Parathyroid adenoma (tissue), 2 donors: ENCODE results near the gene KRT3.
"Not testable (repeated sequence)": the region's sequence is repeated elsewhere in the genome, so short reads cannot be mapped to it uniquely, and the experiment has no call there.

Source experiments
- H2AFZ ChIP-seq: fragments of 300-600 bp; sonication (generic); one replicate; pipeline ENCODE4 v1.7.0; 2017; ENCODE audit warnings: antibody characterized with exemption, mild to moderate bottlenecking
- H3K27ac ChIP-seq: fragments of 300-600 bp; sonication (generic); one replicate; pipeline ENCODE4 v1.7.0; 2017
- H3K27me3 ChIP-seq: fragments of 300-600 bp; sonication (generic); one replicate; pipeline ENCODE4 v1.7.0; 2017; ENCODE audit warnings: low read length; ENCODE audit not compliant: control insufficient read depth, insufficient read depth
- H3K36me3 ChIP-seq: fragments of 300-600 bp; sonication (generic); one replicate; pipeline ENCODE4 v1.7.0; 2017; ENCODE audit warnings: low read length; ENCODE audit not compliant: control insufficient read depth, insufficient read depth
- H3K4me1 ChIP-seq: fragments of 300-600 bp; sonication (generic); one replicate; pipeline ENCODE4 v1.7.0; 2017; ENCODE audit warnings: control low read depth
- H3K4me2 ChIP-seq: fragments of 300-600 bp; sonication (generic); one replicate; pipeline ENCODE4 v1.7.0; 2017; ENCODE audit warnings: low read length
- H3K4me3 ChIP-seq: fragments of 300-600 bp; sonication (generic); one replicate; pipeline ENCODE4 v1.7.0; 2017; ENCODE audit warnings: low read depth, low read length
- H3K79me2 ChIP-seq: fragments of 300-600 bp; sonication (generic); one replicate; pipeline ENCODE4 v1.7.0; 2017; ENCODE audit warnings: control low read depth
- H3K9ac ChIP-seq: fragments of 300-600 bp; sonication (generic); one replicate; pipeline ENCODE4 v1.7.0; 2017; ENCODE audit warnings: mild to moderate bottlenecking
- H3K9me3 ChIP-seq: fragments of 300-600 bp; sonication (generic); one replicate; pipeline ENCODE4 v1.7.0; 2017; ENCODE audit warnings: low read length; ENCODE audit not compliant: control insufficient read depth
- CTCF ChIP-seq: fragments of 300-600 bp; sonication (generic); IDR thresholded peaks from one replicate; pipeline ENCODE4 v1.7.0; 2017; ENCODE audit warnings: antibody characterized with exemption, mild to moderate bottlenecking
- donor health status: primary hyperparathyroidism.

KRT3 gene

GRCh38 chr12:52796429-52796794 lies 495 bp upstream of the KRT3 start:
- no peak overlapping the region for H3K9ac ChIP-seq
- H3K9me3 ChIP-seq = no peaks in the 10 kb centered on the region
- H3K27me3 ChIP-seq = no peaks in the 10 kb centered on the region
- H3K4me1 ChIP-seq = no peaks in the 10 kb centered on the region
- H3K79me2 ChIP-seq = no peaks in the 10 kb centered on the region
- no peak overlapping the region for H3K4me3 ChIP-seq
- no peak for TF ChIP-seq CTCF
- no peaks in the 10 kb centered on the region for H3K36me3 ChIP-seq
- no peak overlapping the region for H3K27ac ChIP-seq
- no peak overlapping the region for H3K4me2 ChIP-seq
- H2AFZ ChIP-seq = no peak overlapping the region

- H3K4me3 ChIP-seq, H3K79me2 ChIP-seq, H2AFZ ChIP-seq, H3K4me1 ChIP-seq, H3K36me3 ChIP-seq, H3K9me3 ChIP-seq, H3K9ac ChIP-seq, H3K4me2 ChIP-seq, H3K27me3 ChIP-seq, H3K27ac ChIP-seq: not testable (repeated sequence)
These were observed 614 bp downstream of the KRT3 start for GRCh38 chr12:52795332-52795674.

- Histone ChIP-seq H3K9ac (no peak overlapping the region), H3K36me3 (no peaks in the 10 kb centered on the region), H3K9me3 (no peaks in the 10 kb centered on the region), H3K4me3 (no peak overlapping the region), H3K79me2 (no peaks in the 10 kb centered on the region), H3K27ac (no peak overlapping the region), H3K4me2 (no peak overlapping the region), H3K4me1 (no peaks in the 10 kb centered on the region), H3K27me3 (no peaks in the 10 kb centered on the region), H2AFZ (no peak overlapping the region)
- no peak for TF ChIP-seq CTCF
These were observed 1.2 kb downstream of the KRT3 start for GRCh38 chr12:52794479-52795331.

- no peaks in the 10 kb centered on the region for H3K79me2 ChIP-seq
- H3K27me3 ChIP-seq = no peaks in the 10 kb centered on the region
- no peak overlapping the region for H3K4me2 ChIP-seq
- H2AFZ ChIP-seq = no peak overlapping the region
- H3K4me1 ChIP-seq = no peaks in the 10 kb centered on the region
- H3K9ac ChIP-seq = no peak overlapping the region
- H3K27ac ChIP-seq = no peak overlapping the region
- no peaks in the 10 kb centered on the region for H3K36me3 ChIP-seq
- no peak for TF ChIP-seq CTCF
- no peak overlapping the region for H3K4me3 ChIP-seq
- H3K9me3 ChIP-seq = no peaks in the 10 kb centered on the region
These were observed 3.5 kb downstream of the KRT3 start for GRCh38 chr12:52792185-52793029.

GRCh38 chr12:52791271-52792184 lies 4.4 kb downstream of the KRT3 start:
- H3K27me3 ChIP-seq = no peaks in the 10 kb centered on the region
- H2AFZ ChIP-seq = no peak overlapping the region
- H3K9me3 ChIP-seq = no peaks in the 10 kb centered on the region
- TF ChIP-seq CTCF = no peak
- no peak overlapping the region for H3K9ac ChIP-seq
- H3K36me3 ChIP-seq = no peaks in the 10 kb centered on the region
- H3K4me1 ChIP-seq = no peaks in the 10 kb centered on the region
- H3K4me2 ChIP-seq = no peak overlapping the region
- H3K4me3 ChIP-seq = no peak overlapping the region
- H3K27ac ChIP-seq = no peak overlapping the region
- H3K79me2 ChIP-seq = no peaks in the 10 kb centered on the region
